Measurements from ENCODE around the gene TMPRSS5. TPM values are rescaled to one million over a fixed set of nuclear protein-coding genes. Genes with fewer than 3 reads are reported as not detected.

Gene TMPRSS5
- total RNA-seq, result 0.39 and 0.65 TPM in 2 replicates

GRCh38 chr11:113705871-113706655 lies at the start of gene TMPRSS5:
TMPRSS5 (minus strand) TSS chr11:113706308; CDS start chr11:113706224, 84 bp downstream.

Small RNA genes lying within 50 kb of the gene (small RNA-seq; reads per million reads assigned to genes)
- not detected for gene RPS29P19

Other genes starting within 250 kb of the TMPRSS5 start
- not detected in 2 replicates for gene DRD2, start 230.9 kb downstream of the TMPRSS5 start, total RNA-seq
- gene ZW10, start 67.4 kb upstream of the TMPRSS5 start, total RNA-seq, result 15.3 and 23.7 TPM in 2 replicates
- not detected in 2 replicates for gene CLDN25, start 73.5 kb upstream of the TMPRSS5 start, total RNA-seq
- 17.3 and 31.4 TPM in 2 replicates for gene USP28, start 169.3 kb upstream of the TMPRSS5 start, total RNA-seq
- not detected in 2 replicates for gene HTR3B, start 198.5 kb upstream of the TMPRSS5 start, total RNA-seq